GM10847 (cell line): ENCODE data around the gene RAB40C.

Experiments used
- POLR2A ChIP-seq: IDR thresholded peaks from 2 replicates; pipeline ENCODE4 v1.6.1; 2011; ENCODE audit not compliant: insufficient read length; ENCODE audit errors: extremely low read depth

Gene RAB40C

DNA sequence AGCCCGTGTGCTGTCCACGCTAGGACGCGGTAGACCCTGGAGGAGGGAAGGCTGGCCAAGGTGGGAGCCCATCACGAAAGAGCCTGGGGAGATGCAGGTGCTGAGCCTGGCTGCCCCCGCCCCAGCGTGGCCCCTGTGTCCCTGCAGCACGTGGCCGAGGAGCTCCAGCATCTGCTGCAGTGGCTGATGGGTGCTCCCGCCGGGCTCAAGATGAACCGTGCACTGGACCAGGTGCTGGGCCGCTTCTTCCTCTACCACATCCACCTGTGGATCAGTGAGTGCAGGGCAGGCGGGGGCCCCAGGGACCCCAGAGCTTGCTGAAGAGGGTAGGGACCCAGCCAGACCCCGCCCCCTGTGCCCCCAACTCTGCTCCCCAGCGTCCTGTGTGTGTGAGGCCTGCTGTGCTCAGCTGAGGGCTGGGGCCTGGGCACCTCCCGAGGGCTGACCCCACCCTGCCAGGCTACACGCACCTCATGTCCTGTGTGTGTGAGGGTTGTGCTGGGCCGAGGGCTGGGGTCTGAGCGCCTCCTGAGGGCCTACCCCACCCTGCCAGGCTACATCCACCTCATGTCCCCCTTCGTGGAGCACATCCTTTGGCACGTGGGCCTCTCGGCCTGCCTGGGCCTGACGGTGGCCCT, 11.5 kb upstream of the RAB40C start:
- no peak for TF ChIP-seq POLR2A

DNA sequence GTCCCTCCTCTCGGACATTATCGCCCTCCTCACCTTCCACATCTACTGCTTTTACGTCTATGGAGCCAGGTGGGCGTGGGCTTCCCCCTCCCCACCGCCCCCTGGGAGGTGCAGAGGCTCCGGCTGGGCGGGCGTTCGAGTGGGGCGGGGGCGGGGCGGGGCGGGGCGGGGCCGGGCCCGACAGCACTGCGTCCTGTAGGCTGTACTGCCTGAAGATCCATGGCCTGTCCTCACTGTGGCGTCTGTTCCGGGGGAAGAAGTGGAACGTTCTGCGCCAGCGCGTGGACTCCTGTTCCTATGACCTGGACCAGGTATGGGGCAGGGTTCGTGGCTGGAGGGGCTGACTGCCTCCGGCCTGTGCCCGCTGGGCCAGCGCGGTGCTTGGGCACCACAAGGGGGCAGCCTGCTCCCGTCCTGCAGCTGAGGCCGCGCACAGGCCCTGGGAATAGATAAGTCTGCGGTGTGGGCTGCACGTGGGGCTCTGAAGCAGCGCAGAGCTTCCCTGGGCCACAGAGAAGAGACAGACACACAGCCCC, 10.9 kb upstream of the RAB40C start:
- no peak for TF ChIP-seq POLR2A

DNA sequence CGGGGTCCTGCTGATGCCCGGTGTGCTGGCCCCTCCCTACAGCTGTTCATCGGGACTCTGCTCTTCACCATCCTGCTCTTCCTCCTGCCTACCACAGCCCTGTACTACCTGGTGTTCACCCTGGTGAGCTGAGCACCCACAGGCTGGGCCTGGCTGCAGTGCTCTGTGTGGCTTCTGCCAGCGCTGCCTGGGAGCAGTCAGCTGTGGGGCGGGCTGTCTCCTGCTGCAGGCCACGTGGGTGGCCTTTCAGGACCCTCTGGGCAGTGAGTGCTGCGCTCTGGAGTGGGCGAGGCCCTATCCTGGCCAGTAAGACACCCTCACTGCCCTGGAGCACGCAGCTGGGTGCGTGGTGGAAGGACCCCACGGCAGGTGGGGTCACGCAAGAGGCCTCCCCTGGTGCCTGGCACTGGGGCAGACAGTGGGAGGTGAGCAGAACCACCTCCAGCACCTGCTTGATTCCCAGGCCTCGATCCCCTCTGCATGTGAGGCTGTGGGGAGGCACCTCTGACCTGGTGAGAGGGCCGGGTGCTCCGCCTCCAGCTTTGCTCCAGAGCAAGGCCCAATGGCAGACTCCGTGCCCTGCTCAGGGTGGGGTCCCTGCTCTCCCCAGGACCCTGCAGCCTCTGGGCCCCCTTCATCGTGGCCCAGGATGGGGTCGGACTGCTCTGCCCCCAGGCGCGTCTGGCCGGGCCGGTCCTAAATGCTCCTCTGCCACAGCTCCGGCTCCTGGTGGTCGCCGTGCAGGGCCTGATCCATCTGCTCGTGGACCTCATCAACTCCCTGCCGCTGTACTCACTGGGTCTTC, 9.5 kb upstream of the RAB40C start:
- TF ChIP-seq POLR2A: no peak

DNA sequence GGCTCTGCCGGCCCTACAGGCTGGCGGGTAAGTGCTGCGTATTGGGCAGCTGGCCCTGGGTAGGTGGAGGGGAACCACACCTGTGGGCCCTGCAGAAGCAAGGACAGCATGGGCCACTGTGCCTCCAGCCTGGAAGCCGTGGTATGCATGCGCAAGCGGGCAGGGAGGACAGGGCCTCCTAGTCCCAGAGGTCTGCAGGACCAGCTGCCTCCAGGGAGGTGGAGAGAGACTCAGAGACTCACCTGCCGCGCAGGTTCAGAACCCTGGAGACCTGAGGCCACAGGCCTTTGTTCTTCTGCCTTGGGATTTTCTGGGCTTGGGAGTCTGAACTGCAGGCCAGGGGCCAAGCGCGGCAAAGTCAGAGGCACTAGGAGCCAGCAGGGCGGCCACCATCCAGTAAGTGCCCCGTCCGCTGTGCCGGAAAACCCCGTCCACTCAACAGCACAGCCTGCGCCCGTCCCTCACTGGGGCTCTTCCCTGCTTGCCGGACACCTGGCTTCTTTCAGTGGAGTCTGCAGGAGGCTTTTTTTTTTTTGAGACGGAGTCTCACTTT, 8.8 kb upstream of the RAB40C start:
- no peak for TF ChIP-seq POLR2A

DNA sequence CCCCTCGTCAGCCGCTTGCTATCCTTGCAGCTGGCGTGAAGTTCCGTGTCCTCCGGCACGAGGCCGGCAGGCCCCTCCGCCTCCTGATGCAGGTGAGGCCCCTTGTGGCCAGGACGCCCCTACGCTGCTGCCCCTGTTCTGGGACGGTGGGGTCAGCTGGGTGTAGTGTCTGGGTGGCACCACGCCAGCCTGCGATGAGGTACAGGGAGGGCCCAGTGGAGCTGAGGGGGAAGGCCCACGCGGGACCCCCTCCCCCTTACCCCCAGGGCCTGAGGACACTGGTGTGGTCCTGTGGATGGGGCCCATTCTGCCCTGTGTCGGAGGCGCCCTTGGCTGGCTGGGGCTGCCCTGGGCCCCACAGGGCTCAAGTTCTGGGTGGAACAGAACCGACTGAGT, 7.7 kb upstream of the RAB40C start:
- TF ChIP-seq POLR2A: no peak

DNA sequence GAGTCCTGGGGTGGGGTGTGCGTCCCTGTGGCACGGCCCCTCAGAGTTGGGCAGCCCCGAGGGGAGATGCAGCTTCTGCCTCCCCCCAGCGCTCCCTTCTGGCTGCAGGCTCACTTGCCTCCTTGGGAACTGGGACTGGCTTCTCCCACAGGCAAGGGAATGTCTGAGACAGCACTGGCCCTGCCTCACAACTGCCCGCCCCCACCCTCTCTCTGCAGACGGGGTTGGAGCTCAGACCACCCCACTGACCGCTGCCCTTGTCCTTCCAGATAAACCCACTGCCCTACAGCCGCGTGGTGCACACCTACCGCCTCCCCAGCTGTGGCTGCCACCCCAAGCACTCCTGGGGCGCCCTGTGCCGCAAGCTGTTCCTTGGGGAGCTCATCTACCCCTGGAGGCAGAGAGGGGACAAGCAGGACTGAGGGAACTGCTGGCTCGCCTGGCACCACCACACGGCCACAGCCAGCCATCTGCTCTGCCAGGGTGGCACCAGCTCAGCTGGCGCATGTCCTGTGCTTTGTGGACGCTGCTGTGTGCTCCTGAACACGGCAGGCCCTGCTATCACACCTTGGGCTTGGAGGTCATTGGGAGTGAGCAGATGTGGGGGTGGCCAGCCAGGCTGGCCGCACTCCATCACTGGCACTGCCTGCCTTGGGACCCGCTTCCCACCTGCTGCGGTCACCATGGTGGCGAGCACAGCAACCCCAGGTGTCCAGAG, 7.1 kb upstream of the RAB40C start:
- TF ChIP-seq POLR2A: no peak

DNA sequence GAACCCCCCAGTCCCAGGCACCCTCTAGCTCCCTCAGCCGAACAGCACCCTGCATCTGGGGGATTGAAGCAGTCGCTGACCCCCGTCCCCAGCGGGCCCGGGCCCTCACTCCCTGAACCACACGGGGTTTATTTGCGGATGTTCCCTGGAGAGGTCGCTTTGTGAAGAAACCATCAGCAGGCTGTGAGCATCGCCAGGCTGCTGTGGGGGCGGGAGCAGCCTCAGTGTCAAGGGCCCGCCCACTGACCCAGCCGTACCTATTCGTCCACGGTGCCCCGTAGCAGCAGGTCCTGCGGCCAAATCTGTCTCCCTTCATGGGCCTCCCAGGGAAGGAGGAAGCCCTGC, 6.4 kb upstream of the RAB40C start:
- no peak for TF ChIP-seq POLR2A

DNA sequence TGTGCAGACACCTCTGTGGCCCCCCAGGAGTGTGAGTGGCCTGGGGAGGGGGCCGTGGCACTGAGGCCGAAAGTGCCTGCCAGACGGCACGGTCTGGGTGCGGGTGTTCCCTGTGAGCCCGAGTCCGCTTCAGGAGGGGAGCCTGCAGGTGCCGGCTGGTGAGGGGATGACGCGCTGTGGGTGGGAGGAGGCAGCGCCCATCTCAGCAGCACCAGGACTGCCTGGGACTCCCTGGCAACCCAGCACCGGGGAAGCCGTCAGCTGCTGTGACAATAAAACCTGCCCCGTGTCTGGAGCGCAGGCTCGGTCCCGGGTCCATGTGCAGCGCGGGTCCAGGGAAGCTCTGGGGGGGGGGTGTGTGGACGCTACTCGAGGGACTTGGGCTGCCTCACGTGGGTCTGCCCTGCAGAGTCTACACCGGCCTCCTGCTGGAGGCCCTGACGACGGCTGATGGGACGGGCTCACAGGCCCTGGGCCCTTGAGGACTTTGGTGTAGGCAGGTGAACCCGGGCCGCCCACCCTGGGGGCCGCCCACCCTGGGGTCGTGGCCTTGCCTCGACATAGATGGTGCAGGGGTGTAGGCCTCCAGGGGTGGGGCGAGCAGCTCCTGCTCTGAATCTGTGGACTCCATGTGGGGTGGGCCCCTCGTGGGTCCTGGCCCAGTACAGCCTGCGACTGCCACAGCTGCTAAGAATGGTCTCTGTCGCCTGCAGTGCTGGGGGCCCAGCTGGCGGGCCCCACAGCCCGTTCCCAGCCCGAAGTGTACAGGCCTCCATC, 5.9 kb upstream of the RAB40C start:
- no peak for TF ChIP-seq POLR2A

DNA sequence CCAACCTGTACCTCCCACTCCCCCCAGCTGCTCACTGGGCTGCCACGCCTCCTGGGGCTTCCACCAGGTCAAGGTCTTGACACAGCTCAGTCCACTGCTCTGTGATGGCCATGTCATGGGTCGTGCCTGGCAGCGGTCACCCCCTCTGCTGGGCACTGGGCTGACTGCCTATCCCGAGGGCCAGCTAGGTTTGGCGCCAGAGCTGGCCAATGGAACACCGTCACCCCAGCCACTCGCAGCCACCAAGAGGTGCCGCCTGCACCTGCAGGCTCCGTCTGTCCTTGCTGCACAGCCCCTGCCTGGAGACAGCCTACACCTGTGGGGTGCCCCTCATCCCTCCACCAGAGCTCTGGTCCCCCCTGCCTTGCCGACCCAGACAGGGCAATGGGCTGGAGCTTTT, 4.5 kb upstream of the RAB40C start:
- no peak for TF ChIP-seq POLR2A

DNA sequence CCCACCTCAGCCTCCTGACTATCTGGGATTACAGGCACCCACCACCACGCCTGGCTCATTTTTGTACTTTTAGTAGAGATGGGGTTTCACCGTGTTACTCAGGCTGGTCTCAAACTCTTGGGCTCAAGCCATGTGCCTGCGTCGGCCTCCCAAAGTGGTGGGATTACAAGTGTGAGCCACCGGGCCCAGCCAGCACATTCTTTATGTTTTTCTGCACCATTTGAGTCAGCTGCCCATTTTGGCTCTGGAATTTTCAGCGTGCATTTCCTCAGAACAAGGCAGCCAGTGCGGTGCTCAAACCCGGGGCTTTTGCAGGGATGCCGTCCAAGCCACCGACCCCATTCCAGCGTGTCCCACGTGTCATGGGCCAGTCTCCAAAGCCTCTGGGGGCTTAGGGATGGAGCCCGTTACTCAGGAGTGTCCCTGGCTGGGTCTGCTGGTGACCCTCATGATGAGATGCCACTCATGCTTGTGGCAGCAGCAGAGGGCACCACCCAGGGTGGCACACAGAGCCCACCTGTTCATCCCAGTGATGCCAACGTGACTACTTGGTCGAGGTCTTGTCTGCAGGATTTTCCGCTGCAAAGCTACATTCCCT, 3.7 kb upstream of the RAB40C start:
- no peak for TF ChIP-seq POLR2A

DNA sequence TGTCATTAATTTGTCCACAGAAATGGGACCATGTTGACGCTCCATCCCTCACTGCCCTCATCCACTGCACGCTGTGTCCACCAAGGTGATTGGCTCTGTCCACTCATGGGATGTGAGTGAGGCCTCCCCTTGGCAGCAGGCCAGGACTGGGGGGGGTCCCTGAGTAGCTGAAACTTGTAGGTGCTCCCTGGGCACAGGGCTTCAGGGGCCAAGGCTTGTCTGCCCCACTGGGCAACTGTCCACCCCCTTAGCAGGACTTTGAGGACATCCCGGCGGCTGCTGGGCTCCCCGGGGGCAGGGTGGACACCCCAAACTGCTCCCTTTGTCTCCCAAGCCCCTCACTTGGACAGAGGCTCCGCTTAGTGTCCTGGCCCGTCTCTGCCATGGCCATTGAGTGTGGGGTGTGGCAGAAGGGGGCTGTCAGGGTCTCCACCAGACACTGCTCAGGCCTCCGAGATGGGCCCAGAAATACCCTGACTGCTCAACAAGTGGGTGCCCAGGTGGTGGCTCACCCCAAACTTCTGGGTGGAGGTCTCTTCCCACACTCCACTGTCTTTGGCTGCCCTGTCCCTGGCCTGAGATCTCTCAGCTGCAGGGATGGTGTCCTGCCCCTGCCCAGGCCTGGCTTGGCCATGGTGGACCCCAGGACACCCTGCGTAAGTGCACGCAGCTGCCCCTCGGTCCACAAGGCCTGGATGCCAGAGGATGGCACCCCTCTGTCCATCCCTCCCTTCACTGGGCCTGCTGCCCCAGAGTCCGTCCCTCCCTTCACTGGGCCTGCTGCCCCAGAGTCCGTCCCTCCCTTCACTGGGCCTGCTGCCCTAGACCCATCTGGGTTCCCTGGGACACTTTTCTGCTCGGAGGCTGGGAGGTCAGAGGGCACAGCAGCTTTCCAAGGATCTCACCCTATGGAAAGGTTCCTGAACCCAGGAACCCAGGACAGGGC, 2.9 kb upstream of the RAB40C start:
- TF ChIP-seq POLR2A: no peak

DNA sequence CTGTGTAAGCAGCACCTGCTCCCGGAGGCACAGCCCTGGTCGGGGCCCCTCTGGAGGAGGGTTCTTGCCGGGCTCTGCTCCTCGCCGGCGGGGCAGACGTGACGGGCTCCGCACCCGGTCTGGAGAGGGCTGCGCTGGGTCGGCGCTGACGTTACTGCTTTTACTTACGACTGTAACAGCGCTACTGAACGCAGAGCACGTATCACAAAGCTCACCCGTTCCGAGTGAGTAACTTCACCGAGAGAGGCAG, 1.3 kb upstream of the RAB40C start:
- TF ChIP-seq POLR2A: no peak

DNA sequence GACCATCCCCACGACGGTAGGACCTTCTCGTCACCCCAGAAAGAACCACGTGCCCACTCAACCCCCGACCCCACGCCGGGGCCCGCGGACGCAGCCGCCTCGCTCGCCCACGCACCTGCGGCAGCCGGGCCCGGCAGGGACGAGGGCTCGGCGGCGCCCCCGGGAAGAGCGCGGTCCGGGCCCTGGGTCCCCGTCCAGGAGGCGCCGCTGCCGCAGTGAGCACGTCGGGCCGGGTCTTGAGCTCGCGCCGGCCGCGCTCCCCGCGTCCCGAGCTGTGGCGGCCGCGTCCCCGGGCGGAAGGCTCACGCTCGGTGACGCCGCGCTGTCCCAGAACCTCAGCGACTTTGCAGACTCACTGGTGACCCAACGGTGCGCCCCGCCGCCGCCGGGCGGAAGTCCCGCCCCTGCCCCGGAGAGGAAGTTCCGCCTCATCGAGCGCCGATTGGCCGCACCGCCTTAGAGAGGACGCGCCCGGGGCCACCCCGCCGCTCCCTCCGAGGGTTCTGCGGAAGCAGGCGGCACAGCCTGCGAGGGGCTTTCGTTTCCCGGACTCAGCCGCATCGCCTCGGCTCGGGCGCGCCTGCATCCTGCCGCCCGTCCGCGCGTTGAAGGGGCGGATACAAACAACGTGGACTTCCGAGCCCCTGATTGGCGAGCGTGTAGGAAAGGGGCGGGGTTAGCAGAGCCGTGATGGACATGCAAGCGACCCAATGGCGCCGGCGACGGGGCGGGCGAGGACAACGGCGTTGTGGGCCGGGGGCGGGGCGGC, 793 bp upstream of the RAB40C start:
- TF ChIP-seq POLR2A: peak; percentile 89
